22Rv1 (cell line): ENCODE data around the gene AGAP1.

Experiments used
- H3K27ac ChIP-seq: fragments of 450-650 bp; 2 replicates; pipeline ENCODE4 v1.5.1; 2017
- CTCF ChIP-seq: fragments of 450-650 bp; IDR thresholded peaks from 2 replicates; pipeline ENCODE4 v1.5.1; 2017; ENCODE audit warnings: mild to moderate bottlenecking
- ZFX ChIP-seq: fragments of 450-650 bp; IDR thresholded peaks from 2 replicates; pipeline ENCODE4 v1.6.1; 2017; ENCODE audit warnings: antibody characterized with exemption, borderline replicate concordance

Gene AGAP1

GRCh38 chr2:236114959-236115358 lies 621.1 kb downstream of the AGAP1 start:
- H3K27ac ChIP-seq, result no peak overlapping the region
- TF ChIP-seq CTCF (no peak), ZFX (no peak)

- TF ChIP-seq ZFX (no peak), CTCF (no peak)
- no peak overlapping the region for H3K27ac ChIP-seq
Observed at GRCh38 chr2:236117401-236117800, 623.6 kb downstream of the AGAP1 start.

GRCh38 chr2:236117861-236118269 lies 624.0 kb downstream of the AGAP1 start:
- TF ChIP-seq ZFX, result no peak
- TF ChIP-seq CTCF, result no peak
- no peak overlapping the region for H3K27ac ChIP-seq

- H3K27ac ChIP-seq, result no peak overlapping the region
- TF ChIP-seq ZFX, result no peak
- TF ChIP-seq CTCF, result no peak
Observed at GRCh38 chr2:236119003-236119402, 625.2 kb downstream of the AGAP1 start.

- no peak overlapping the region for H3K27ac ChIP-seq
- no peak for TF ChIP-seq CTCF
- TF ChIP-seq ZFX, result no peak
Observed at GRCh38 chr2:236119476-236119875, 625.6 kb downstream of the AGAP1 start.

GRCh38 chr2:236120141-236120601 lies 626.3 kb downstream of the AGAP1 start:
- TF ChIP-seq ZFX (no peak), CTCF (no peak)
- H3K27ac ChIP-seq, result no peak overlapping the region

GRCh38 chr2:236120829-236121228 lies 627.0 kb downstream of the AGAP1 start:
- TF ChIP-seq CTCF, result no peak
- TF ChIP-seq ZFX, result no peak
- no peak overlapping the region for H3K27ac ChIP-seq
